MCF 10A (cell line): ENCODE results near the gene PHF23. TPM values are rescaled to one million over a fixed set of nuclear protein-coding genes. Genes with fewer than 3 reads are reported as not detected.

Experiments used
- BruUV-seq: library from RNA; stranded (reverse); fragments of 400-500 nt; replicated peaks from 2 replicates; lab custom pipeline; 2021; lab: Mats Ljungman, UMichigan
- CTCF ChIA-PET: fragments of 300-600 bp; sonication (Branson Sonifier 250); formaldehyde crosslinking; extraction: SDS; loops from one replicate; lab custom pipeline; 2021; ENCODE audit warnings: antibody characterized with exemption, inconsistent platforms; lab: Yijun Ruan, JAX
- POLR2A ChIA-PET: fragments of 300-600, 350-650 bp; sonication (Branson Sonifier 250); formaldehyde crosslinking; extraction: SDS; loops from one replicate; lab custom pipeline; 2020; ENCODE audit warnings: antibody characterized with exemption, inconsistent platforms; lab: Yijun Ruan, JAX
- DNase-seq: peaks from one replicate; pipeline ENCODE4 v3.0.0-alpha.2; 2018; ENCODE audit not compliant: unreplicated experiment
- H3K27ac Mint-ChIP-seq: one replicate; pipeline ENCODE4 v1.8.0; 2022; ENCODE audit warnings: mild to moderate bottlenecking, low read depth, mixed read lengths; ENCODE audit not compliant: unreplicated experiment
- H3K27me3 Mint-ChIP-seq: one replicate; pipeline ENCODE4 v1.8.0; 2022; ENCODE audit warnings: mixed read lengths; ENCODE audit not compliant: insufficient read depth, unreplicated experiment
- H3K36me3 Mint-ChIP-seq: one replicate; pipeline ENCODE4 v1.8.0; 2022; ENCODE audit warnings: mild to moderate bottlenecking, moderate library complexity, mixed read lengths; ENCODE audit not compliant: insufficient read depth, unreplicated experiment
- H3K4me1 Mint-ChIP-seq: one replicate; pipeline ENCODE4 v1.8.0; 2022; ENCODE audit warnings: mixed read lengths; ENCODE audit not compliant: insufficient read depth, unreplicated experiment
- H3K4me3 Mint-ChIP-seq: one replicate; pipeline ENCODE4 v1.8.0; 2022; ENCODE audit warnings: mild to moderate bottlenecking, moderate library complexity, mixed read lengths; ENCODE audit not compliant: unreplicated experiment
- H3K9me3 Mint-ChIP-seq: one replicate; pipeline ENCODE4 v1.8.0; 2022; ENCODE audit warnings: mixed read lengths; ENCODE audit not compliant: unreplicated experiment
- CTCF ChIP-seq: fragments of 200-600 bp; IDR thresholded peaks from one replicate; pipeline ENCODE4 v1.8.0; 2022; ENCODE audit warnings: antibody characterized with exemption, mild to moderate bottlenecking; ENCODE audit not compliant: unreplicated experiment
- intact Hi-C: fragments of 100-400 bp; cut with micrococcal nuclease; formaldehyde crosslinking; loops from 2 replicates; pipeline ENCODE4 v1.14.1; 2022
- total RNA-seq: library from RNA; stranded (reverse); gene quantifications from 2 replicates; pipeline ENCODE4 v1.2.3, GENCODE V29; 2022

The PHF23 gene
- total RNA-seq, 1 experiment from 2014 or later = 41.8 TPM

- ChIA-PET CTCF (interaction anchor here (0.6 kb wide), 1 partner anchor 159 kb away, joined by 3 read pairs; no protein-coding TSS in a partner anchor), POLR2A (interaction anchor here (0.6 to 1.2 kb wide), 3 partner anchors 22 to 160 kb away, joined by 3 to 6 read pairs (median 4); partner anchors contain the start of genes ACADVL, DLG4 and PHF23)
- intact Hi-C loops = no loop called here
- H3K27me3 Mint-ChIP-seq = no peaks in the 10 kb centered on the region
- no peak for TF ChIP-seq CTCF
- peaks cover 27% of the 10 kb centered on the region for H3K36me3 Mint-ChIP-seq
- no peak for DNase-seq
- H3K27ac Mint-ChIP-seq = peak overlapping the region; percentile 79
- no peaks in the 10 kb centered on the region for H3K9me3 Mint-ChIP-seq
- H3K4me3 Mint-ChIP-seq = peak overlapping the region; percentile 73
- no TSS peak for BruUV-seq
- H3K4me1 Mint-ChIP-seq = peaks cover 35% of the 10 kb centered on the region
Observed at GRCh38 chr17:7261379-7262191, 22.3 kb upstream of the PHF23 start.

- Mint-ChIP-seq H3K9me3 (no peaks in the 10 kb centered on the region), H3K4me3 (peak overlapping the region; percentile 73), H3K4me1 (peaks cover 36% of the 10 kb centered on the region), H3K27me3 (no peaks in the 10 kb centered on the region), H3K27ac (peak overlapping the region; percentile 79), H3K36me3 (peaks cover 35% of the 10 kb centered on the region)
- intact Hi-C loops = no loop called here
- ChIA-PET POLR2A (interaction anchor here (0.6 to 7.7 kb wide), 10 partner anchors 10 to 225 kb away, joined by 3 to 92 read pairs (median 6); partner anchors contain the start of genes ACADVL, CTDNEP1, DLG4 and DVL2), CTCF (interaction anchor here (0.6 kb wide), 1 partner anchor 160 kb away, joined by 3 read pairs; no protein-coding TSS in a partner anchor)
- TF ChIP-seq CTCF = no peak
- DNase-seq = peak; percentile 87
- BruUV-seq = TSS peak; percentile 75
Observed at GRCh38 chr17:7260651-7261378, 21.6 kb upstream of the PHF23 start.

GRCh38 chr17:7260151-7260550 lies 20.9 kb upstream of the PHF23 start:
- peak overlapping the region; percentile 79 for H3K27ac Mint-ChIP-seq

More at GRCh38 chr17:7260151-7260550, 20.9 kb upstream of the PHF23 start:
- no TSS peak for BruUV-seq
- peak overlapping the region; percentile 73 for H3K4me3 Mint-ChIP-seq
- POLR2A ChIA-PET = interaction anchor here (0.9 to 7.7 kb wide), 10 partner anchors 9 to 225 kb away, joined by 3 to 92 read pairs (median 8); partner anchors contain the start of genes ACADVL, CTDNEP1, DLG4 and DVL2
- CTCF ChIA-PET = interaction anchor here (0.9 to 1.8 kb wide), 3 partner anchors 21 to 40 kb away, joined by 4 to 7 read pairs (median 4); partner anchors contain the start of gene SLC2A4
- no peak for TF ChIP-seq CTCF
- intact Hi-C loops = no loop called here
- H3K27me3 Mint-ChIP-seq = no peaks in the 10 kb centered on the region
- no peaks in the 10 kb centered on the region for H3K9me3 Mint-ChIP-seq
- peaks cover 36% of the 10 kb centered on the region for H3K4me1 Mint-ChIP-seq
- DNase-seq = no peak
- peaks cover 41% of the 10 kb centered on the region for H3K36me3 Mint-ChIP-seq
